ENCODE data around the gene TENT4A. TPM values are rescaled to one million over a fixed set of nuclear protein-coding genes. Genes with fewer than 3 reads are reported as not detected.

The TENT4A gene
- total and polyA plus RNA-seq, 8 donors = 7.0 to 13.6 (median 8.6) TPM

DNA sequence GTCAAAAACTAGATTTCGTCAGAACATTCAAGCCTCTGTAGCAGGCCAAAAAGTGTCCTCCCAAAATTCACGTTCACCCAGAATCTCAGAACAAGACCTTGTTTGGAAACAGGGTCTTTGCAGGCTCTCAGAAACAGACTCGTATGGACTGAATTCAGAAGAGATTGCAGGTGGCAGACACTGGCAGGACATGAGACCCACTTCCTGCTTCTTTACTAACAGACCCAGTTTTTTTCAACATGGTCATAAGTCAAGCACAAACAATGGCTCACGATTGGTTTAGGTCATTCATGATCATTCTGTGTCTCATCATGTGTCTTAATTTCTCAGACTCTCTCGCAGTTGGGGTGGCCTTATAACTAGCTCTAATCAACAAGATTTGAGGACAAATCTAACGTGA is 5.4 kb upstream of the TENT4A start:
- TF ChIP-seq, protein P1, sequence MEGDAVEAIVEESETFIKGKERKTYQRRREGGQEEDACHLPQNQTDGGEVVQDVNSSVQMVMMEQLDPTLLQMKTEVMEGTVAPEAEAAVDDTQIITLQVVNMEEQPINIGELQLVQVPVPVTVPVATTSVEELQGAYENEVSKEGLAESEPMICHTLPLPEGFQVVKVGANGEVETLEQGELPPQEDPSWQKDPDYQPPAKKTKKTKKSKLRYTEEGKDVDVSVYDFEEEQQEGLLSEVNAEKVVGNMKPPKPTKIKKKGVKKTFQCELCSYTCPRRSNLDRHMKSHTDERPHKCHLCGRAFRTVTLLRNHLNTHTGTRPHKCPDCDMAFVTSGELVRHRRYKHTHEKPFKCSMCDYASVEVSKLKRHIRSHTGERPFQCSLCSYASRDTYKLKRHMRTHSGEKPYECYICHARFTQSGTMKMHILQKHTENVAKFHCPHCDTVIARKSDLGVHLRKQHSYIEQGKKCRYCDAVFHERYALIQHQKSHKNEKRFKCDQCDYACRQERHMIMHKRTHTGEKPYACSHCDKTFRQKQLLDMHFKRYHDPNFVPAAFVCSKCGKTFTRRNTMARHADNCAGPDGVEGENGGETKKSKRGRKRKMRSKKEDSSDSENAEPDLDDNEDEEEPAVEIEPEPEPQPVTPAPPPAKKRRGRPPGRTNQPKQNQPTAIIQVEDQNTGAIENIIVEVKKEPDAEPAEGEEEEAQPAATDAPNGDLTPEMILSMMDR (IDR thresholded peaks at IDR 0.05) = no peak
- intact Hi-C loops (cut with DNase I) = no loop called here
- DNase-seq (no peak), FAIRE-seq (no peak), ATAC-seq (no peak)
- no peaks in the 10 kb centered on the region for H3K4me1 ChIP-seq
- H3K9me3 ChIP-seq = no peaks in the 10 kb centered on the region
- H3K27me3 ChIP-seq = no peaks in the 10 kb centered on the region
- whole genome bisulfite sequencing, 2 donors = 57 to 74% methylated on average over 6 of the region's 6 CpGs
- H3K4me3 ChIP-seq = no peak overlapping the region
- no peak overlapping the region for H3K27ac ChIP-seq
- H3K36me3 ChIP-seq = no peaks in the 10 kb centered on the region

DNA sequence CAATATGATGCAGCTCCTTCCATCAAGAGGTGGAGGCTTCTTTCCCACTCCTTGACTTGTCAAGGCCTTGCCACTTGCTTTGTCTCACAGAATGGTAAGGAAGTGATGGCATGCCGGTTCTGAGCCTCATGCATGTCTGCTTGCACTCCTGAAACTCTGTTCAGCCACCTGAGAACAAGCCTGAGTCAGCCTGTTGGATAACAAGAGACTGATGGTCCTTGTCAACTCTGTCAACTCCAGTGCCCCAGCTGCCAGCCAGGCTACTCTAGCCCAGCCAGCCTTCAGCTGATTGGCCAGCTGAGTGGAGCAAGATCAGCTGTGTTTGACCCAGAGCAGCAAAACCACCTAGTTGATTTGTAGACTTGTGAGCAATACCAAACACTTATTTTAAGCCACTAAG is 4.4 kb upstream of the TENT4A start:
- Histone ChIP-seq H3K4me1 (no peaks in the 10 kb centered on the region), H3K27ac (no peak overlapping the region), H3K4me3 (no peak overlapping the region), H3K27me3 (no peaks in the 10 kb centered on the region), H3K9me3 (no peaks in the 10 kb centered on the region), H3K36me3 (no peaks in the 10 kb centered on the region)
- intact Hi-C loops (cut with DNase I) = no loop called here
- TF ChIP-seq, protein P1 (IDR thresholded peaks at IDR 0.05) = no peak
- FAIRE-seq (no peak), DNase-seq (no peak), ATAC-seq (no peak)
- 75 to 79% methylated on average over 1 of the region's 1 CpG for WGBS, 2 donors

DNA sequence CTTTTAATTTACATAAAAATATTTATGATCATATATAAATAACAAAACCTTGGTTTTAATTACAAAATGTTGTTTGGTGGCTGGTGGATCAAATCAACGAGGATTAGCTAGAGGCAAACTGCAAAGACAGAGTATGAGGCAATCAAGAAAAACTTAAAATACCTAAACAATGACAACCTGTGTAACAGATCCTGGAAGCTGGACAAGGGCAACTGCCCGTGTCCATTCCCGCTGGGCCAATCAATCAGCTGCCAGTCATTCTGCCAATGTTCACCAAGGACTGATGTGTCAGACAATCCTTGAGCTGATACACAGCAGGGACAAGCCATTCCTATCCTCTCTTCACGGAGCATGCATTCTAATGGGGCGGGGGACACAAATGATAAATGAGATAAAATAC is 3.2 kb upstream of the TENT4A start:
- FAIRE-seq (no peak), DNase-seq (no peak), ATAC-seq (no peak)
- Histone ChIP-seq H3K9me3 (no peaks in the 10 kb centered on the region), H3K4me3 (no peak overlapping the region), H3K27ac (no peak overlapping the region), H3K4me1 (peaks cover 0 to 3% (median 2%) of the 10 kb centered on the region in 3 donors), H3K36me3 (no peaks in the 10 kb centered on the region), H3K27me3 (no peaks in the 10 kb centered on the region)
- WGBS, 2 donors = 44 to 52% methylated on average over 5 of the region's 5 CpGs
- TF ChIP-seq, protein P1 (IDR thresholded peaks at IDR 0.05) = no peak
- intact Hi-C loops (cut with DNase I) = loop anchor here in 1 of 3 donors (10.0 kb wide), 1 partner anchor 75 kb away; the partner anchor contains the start of genes NSUN2 and SRD5A1

DNA sequence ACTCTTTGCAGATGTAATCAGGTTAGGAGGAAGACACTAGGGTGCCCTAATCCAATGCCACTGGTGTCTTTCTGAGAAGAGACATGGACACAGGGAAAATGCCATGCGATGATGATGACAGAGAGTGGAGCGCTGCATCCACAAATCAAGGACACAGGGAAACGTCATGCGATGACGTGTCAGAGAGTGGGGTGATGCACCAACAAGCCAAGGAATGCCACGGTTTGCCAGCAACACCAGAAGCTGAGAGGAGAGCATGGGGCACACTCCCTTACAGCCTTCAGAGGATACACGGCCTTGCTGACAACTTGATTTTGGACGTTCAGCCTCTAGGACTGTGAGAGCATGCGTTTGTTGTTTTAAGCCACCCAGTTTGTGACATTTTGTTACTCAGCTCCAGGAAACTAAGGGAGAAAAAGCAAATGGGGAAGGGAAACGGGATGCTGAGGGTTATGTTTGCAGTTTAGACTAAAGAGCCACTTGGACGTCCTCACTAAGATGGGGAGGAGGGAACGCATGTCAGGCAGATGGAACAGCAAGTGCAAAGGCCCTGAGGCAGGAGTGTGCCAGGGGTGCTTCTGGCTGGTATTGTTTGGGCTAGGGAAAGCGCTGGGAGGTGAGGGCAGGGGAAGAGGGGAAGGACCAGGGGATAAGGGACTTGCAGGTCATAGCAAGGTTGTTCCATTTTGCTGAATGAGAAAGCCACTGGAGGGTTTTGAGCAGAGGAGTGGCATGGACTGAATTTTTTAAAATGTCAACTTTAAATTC is 2.5 kb upstream of the TENT4A start:
- WGBS, 2 donors = 73 to 81% methylated on average over 13 of the region's 13 CpGs
- intact Hi-C loops (cut with DNase I) = loop anchor here in 1 of 3 donors (10.0 kb wide), 1 partner anchor 76 kb away; the partner anchor contains the start of genes NSUN2 and SRD5A1

More for the DNA sequence above, 2.5 kb upstream of the TENT4A start:
- Histone ChIP-seq H3K9me3 (no peaks in the 10 kb centered on the region), H3K27ac (no peak overlapping the region), H3K36me3 (no peaks in the 10 kb centered on the region), H3K4me3 (no peak overlapping the region), H3K27me3 (no peaks in the 10 kb centered on the region), H3K4me1 (peaks cover 6 to 9% (median 8%) of the 10 kb centered on the region in 3 donors)
- no peak for ATAC-seq
- no peak for FAIRE-seq
- no peak for DNase-seq
- TF ChIP-seq, protein P1 (IDR thresholded peaks at IDR 0.05) = no peak

All from pancreas (tissue), 10 donors.